Transverse colon (tissue), 3 donors: ENCODE data around the gene MNS1.

Source experiments
- POLR2A ChIP-seq: fragments of 450-650 bp; IDR thresholded peaks from one replicate; pipeline ENCODE4 v1.6.1; 2016; ENCODE audit warnings: antibody characterized with exemption, mild to moderate bottlenecking, moderate library complexity
- TF ChIP-seq, protein P1 (sequence below), 5 experiments: fragments of 200-600 bp in 3 of 5; fragments of 450-650 bp in 2 of 5; sonication (generic) in 3 of 5; IDR thresholded peaks; 1 replicate in 2 of 5; 2 replicates in 3 of 5; pipeline ENCODE4 v1.5.1; 2016 to 2017; ENCODE audit warnings: antibody characterized with exemption in 5 of 5, inconsistent platforms in 3 of 5, mild to moderate bottlenecking in 2 of 5, moderate library complexity in 1 of 5

DNA sequence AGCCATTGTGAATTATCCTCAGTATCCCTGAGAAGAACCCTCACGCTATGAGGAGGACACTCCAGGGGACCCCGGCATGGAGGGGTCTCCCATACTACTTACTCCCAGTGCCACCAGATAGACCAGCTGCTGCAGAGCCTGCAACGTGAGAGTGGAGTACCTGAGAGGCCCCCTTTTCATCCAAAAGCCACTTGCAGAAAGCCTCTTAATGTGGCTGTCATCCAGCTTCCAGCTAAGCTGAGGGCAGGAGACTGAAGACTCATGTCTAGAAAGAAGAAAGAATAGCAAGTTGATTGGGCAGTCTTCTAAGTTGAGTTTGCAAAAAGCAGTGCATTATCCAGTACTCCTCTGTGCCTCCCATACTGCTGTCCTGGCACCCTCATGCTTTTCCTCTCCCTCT, 27.3 kb upstream of the MNS1 start:
- TF ChIP-seq, protein P1, sequence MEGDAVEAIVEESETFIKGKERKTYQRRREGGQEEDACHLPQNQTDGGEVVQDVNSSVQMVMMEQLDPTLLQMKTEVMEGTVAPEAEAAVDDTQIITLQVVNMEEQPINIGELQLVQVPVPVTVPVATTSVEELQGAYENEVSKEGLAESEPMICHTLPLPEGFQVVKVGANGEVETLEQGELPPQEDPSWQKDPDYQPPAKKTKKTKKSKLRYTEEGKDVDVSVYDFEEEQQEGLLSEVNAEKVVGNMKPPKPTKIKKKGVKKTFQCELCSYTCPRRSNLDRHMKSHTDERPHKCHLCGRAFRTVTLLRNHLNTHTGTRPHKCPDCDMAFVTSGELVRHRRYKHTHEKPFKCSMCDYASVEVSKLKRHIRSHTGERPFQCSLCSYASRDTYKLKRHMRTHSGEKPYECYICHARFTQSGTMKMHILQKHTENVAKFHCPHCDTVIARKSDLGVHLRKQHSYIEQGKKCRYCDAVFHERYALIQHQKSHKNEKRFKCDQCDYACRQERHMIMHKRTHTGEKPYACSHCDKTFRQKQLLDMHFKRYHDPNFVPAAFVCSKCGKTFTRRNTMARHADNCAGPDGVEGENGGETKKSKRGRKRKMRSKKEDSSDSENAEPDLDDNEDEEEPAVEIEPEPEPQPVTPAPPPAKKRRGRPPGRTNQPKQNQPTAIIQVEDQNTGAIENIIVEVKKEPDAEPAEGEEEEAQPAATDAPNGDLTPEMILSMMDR (IDR thresholded peaks at IDR 0.05), result no peak
- TF ChIP-seq POLR2A, result no peak
